A673 (cell line): ENCODE measurements around the gene TM2D3. TPM values are rescaled to one million over a fixed set of nuclear protein-coding genes. Genes with fewer than 3 reads are reported as not detected.

Experiments used
- BruUV-seq: library from RNA; stranded (reverse); fragments of 400-500 nt; replicated peaks from 2 replicates; lab custom pipeline; 2021; lab: Mats Ljungman, UMichigan
- CTCF ChIA-PET: fragments of 300-600 bp; sonication (Branson Sonifier 250); formaldehyde crosslinking; loops from one replicate; lab custom pipeline; 2022; ENCODE audit warnings: antibody characterized with exemption; lab: Charles Lee
- POLR2A ChIA-PET: fragments of 300-600 bp; sonication (Branson Sonifier 250); formaldehyde crosslinking; loops from one replicate; lab custom pipeline; 2022; ENCODE audit warnings: antibody characterized with exemption; ENCODE audit not compliant: low non-redundant PET; lab: Charles Lee
- DNase-seq: peaks from one replicate; pipeline ENCODE4 v3.0.0-alpha.2; 2015; ENCODE audit warnings: low spot score
- H3K27ac ChIP-seq: fragments of 200-600 bp; sonication (generic); 2 replicates; pipeline ENCODE4 v1.5.1; 2016; ENCODE audit warnings: mixed run types, low read depth, mild to moderate bottlenecking, mixed read lengths, antibody characterized with exemption, low read length; ENCODE audit not compliant: poor library complexity, severe bottlenecking
- H3K27me3 ChIP-seq: fragments of 200-600 bp; sonication (generic); replicated peaks from 2 replicates; pipeline ENCODE4 v1.6.1; 2017; ENCODE audit warnings: mixed run types, low read depth, mild to moderate bottlenecking, mixed read lengths, antibody characterized with exemption, low read length; ENCODE audit not compliant: insufficient read depth, poor library complexity
- H3K36me3 ChIP-seq: fragments of 200-600 bp; sonication (generic); 2 replicates; pipeline ENCODE4 v1.6.1; 2016; ENCODE audit warnings: mixed run types, mild to moderate bottlenecking, mixed read lengths, antibody characterized with exemption, low read length; ENCODE audit not compliant: insufficient read depth, poor library complexity, severe bottlenecking
- H3K4me1 ChIP-seq: fragments of 200-600 bp; sonication (generic); 2 replicates; pipeline ENCODE4 v1.6.1; 2017; ENCODE audit warnings: mixed run types, mild to moderate bottlenecking, mixed read lengths, antibody characterized with exemption, low read length; ENCODE audit not compliant: insufficient read depth, poor library complexity, severe bottlenecking
- H3K4me3 ChIP-seq: fragments of 200-600 bp; sonication (generic); 2 replicates; pipeline ENCODE4 v1.5.1; 2016; ENCODE audit warnings: low read depth, mixed run types, mild to moderate bottlenecking, mixed read lengths, low read length; ENCODE audit not compliant: poor library complexity, severe bottlenecking
- H3K9me3 ChIP-seq: fragments of 200-600 bp; sonication (generic); 2 replicates; pipeline ENCODE4 v1.6.1; 2016; ENCODE audit warnings: mixed run types, low read depth, mild to moderate bottlenecking, mixed read lengths, antibody characterized with exemption, low read length; ENCODE audit not compliant: poor library complexity, severe bottlenecking
- EZH2 ChIP-seq: fragments of 200-600 bp; sonication (generic); IDR thresholded peaks from 2 replicates; pipeline ENCODE4 v1.6.1; 2017; ENCODE audit warnings: borderline replicate concordance, low read depth, mild to moderate bottlenecking, mixed read lengths, antibody characterized with exemption, low read length; ENCODE audit not compliant: poor library complexity, severe bottlenecking
- intact Hi-C: fragments of 100-400 bp; cut with micrococcal nuclease; formaldehyde crosslinking; loops from one replicate; pipeline ENCODE4 v1.10.0; 2022; ENCODE audit not compliant: unreplicated experiment
- total RNA-seq: library from RNA; stranded (reverse); gene quantifications from 2 replicates; pipeline ENCODE4 v1.2.3, GENCODE V29; 2021
- TF ChIP-seq, protein P1 (sequence below): fragments of 300-800, 200-600 bp; sonication (generic); conservative IDR thresholded peaks from 2 replicates; pipeline ENCODE4 v1.5.1; 2017; ENCODE audit warnings: low read depth, mild to moderate bottlenecking, antibody characterized with exemption, low read length, moderate library complexity, mixed read lengths

Gene TM2D3
- total RNA-seq, 1 experiment from 2014 or later: 49.4 TPM

DNA sequence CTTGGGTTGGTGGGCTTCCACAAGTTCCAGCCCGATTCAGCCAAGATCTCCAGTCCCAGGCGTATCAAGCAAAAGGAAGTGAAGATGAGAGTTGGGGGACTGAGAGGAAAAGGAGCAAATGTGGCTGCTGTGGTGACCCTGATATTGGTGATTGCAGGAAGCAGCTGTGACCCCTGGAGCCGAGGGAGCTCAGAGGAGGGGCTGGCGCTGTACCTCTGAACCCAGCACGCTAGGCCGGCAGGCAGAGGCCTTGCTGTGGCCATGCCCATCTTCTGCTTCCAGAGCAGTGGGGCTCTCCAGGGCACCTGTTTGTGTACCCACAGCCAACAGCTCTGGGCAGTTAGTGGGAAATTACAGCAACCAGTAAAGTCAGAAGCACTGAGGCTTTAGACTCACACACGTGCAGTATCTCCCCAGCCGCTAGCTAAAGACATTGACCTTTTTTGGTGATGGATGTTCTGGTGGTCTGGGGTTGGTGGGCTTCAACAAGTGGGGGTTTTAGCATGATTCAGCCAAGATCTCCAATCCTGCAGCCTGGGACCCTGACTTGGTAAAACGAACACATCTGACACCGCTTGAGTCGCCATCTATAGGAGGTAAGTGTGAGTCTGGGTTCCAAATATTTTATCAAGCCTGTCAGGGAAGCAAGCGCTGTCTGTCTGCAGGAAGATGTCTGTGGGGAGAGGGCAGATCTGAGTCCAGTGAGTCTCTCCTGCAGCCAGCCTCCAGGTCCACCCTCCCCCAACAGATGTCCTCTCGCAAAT is 33.1 kb downstream of the TM2D3 start:
- intact Hi-C loops: no loop called here
- DNase-seq: no peak
- CTCF ChIA-PET: no interaction called here
- no TSS peak for BruUV-seq
- H3K4me1 ChIP-seq: peaks cover 9% of the 10 kb centered on the region
- POLR2A ChIA-PET: no interaction called here
- TF ChIP-seq, protein P1, sequence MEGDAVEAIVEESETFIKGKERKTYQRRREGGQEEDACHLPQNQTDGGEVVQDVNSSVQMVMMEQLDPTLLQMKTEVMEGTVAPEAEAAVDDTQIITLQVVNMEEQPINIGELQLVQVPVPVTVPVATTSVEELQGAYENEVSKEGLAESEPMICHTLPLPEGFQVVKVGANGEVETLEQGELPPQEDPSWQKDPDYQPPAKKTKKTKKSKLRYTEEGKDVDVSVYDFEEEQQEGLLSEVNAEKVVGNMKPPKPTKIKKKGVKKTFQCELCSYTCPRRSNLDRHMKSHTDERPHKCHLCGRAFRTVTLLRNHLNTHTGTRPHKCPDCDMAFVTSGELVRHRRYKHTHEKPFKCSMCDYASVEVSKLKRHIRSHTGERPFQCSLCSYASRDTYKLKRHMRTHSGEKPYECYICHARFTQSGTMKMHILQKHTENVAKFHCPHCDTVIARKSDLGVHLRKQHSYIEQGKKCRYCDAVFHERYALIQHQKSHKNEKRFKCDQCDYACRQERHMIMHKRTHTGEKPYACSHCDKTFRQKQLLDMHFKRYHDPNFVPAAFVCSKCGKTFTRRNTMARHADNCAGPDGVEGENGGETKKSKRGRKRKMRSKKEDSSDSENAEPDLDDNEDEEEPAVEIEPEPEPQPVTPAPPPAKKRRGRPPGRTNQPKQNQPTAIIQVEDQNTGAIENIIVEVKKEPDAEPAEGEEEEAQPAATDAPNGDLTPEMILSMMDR: no peak
- no peak for TF ChIP-seq EZH2
- no peak overlapping the region for H3K4me3 ChIP-seq
- no peaks in the 10 kb centered on the region for H3K36me3 ChIP-seq
- H3K27ac ChIP-seq: no peak overlapping the region
- H3K27me3 ChIP-seq: no peaks in the 10 kb centered on the region
- peaks cover 5% of the 10 kb centered on the region for H3K9me3 ChIP-seq

DNA sequence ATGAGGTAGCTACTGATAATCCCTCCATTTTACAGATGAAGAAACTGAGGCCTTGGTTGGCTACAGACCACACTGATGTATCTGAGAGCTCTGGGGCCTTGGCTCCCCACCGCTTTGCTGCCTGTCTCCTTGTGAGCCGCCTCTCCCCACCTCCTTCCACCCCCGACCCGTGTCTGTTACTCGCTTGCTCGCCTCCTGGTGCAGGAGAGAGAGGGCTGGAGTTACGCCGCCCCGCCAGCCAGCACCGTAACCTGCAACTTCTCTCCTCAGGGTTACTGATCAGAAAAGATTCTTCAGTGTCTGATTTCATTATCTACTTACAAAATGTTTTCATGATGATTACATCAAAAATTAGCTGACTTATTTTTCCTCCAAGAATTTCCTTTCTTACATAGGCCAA is 34.1 kb downstream of the TM2D3 start:
- CTCF ChIA-PET: no interaction called here
- peaks cover 13% of the 10 kb centered on the region for H3K4me1 ChIP-seq
- POLR2A ChIA-PET: no interaction called here
- intact Hi-C loops: no loop called here
- H3K9me3 ChIP-seq: no peaks in the 10 kb centered on the region
- no peaks in the 10 kb centered on the region for H3K27me3 ChIP-seq
- TF ChIP-seq, protein P1: no peak
- TF ChIP-seq EZH2: no peak
- H3K27ac ChIP-seq: no peak overlapping the region
- H3K4me3 ChIP-seq: no peak overlapping the region
- H3K36me3 ChIP-seq: no peaks in the 10 kb centered on the region
- BruUV-seq: no TSS peak
- no peak for DNase-seq

GRCh38 chr15:101617390-101617965 is 34.7 kb downstream of the TM2D3 start:
- Histone ChIP-seq H3K4me1 (peaks cover 13% of the 10 kb centered on the region), H3K27me3 (no peaks in the 10 kb centered on the region), H3K4me3 (no peak overlapping the region), H3K9me3 (no peaks in the 10 kb centered on the region), H3K27ac (no peak overlapping the region), H3K36me3 (no peaks in the 10 kb centered on the region)
- BruUV-seq: no TSS peak
- POLR2A ChIA-PET: no interaction called here
- TF ChIP-seq EZH2: no peak
- TF ChIP-seq, protein P1: no peak
- intact Hi-C loops: no loop called here
- DNase-seq: no peak
- CTCF ChIA-PET: no interaction called here
